ENCODE measurements around the gene DTX1. TPM values are rescaled to one million over a fixed set of nuclear protein-coding genes. Genes with fewer than 3 reads are reported as not detected.

The DTX1 gene
- polyA plus RNA-seq, 1 donor (not counting 4 experiments of a cell fraction or from before 2014, with no cell fraction given) = not detected

DNA sequence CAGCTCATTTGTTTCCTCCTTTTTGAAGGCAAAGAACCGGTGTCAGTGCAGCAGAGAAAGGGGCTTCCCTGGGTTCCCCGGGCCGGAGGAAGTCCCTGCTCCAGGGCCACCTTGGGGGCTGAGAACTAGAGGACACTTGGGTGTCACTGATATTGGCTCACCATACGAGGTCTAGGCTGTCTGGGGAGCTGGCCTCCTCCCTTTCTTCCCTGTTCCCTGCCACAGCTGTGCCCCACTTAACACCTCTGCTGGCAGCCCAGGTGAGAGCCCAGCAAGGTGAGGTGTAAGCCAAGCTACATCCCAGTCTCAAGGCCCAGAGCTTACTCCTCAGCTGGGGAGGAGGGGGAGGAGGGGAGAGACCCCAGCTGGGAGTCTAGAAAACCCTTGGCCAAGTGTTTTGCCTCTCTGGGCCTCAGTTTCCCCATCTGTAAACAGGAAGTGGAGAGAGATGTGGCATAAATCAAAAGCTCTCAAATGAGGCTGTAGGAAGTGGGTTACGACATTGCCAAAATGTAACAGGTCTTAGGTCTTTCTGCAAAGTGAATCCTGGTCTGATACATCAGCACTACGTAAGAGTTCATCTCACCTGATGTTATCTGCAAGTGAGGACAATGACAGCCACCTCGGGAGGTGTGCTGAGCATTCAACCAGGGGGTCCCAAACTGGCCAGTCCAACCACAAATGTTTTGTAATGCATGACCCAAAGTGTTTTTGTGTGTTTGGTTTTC is 53.5 kb downstream of the DTX1 start:
- H4K20me1 ChIP-seq (ENCODE audit: control insufficient read depth, extremely low read depth, insufficient read depth, low read length) = no peaks in the 10 kb centered on the region
- H3K27me3 ChIP-seq (ENCODE audit: control insufficient read depth, extremely low read depth, insufficient read depth, low read length) = peaks cover 17% of the 10 kb centered on the region
- no peaks in the 10 kb centered on the region for H3K9me1 ChIP-seq (ENCODE audit: control insufficient read depth, extremely low read depth, insufficient read depth, low read length)
- H3K4me3 ChIP-seq (ENCODE audit: control insufficient read depth in 2 of 3, extremely low read depth in 1 of 3, insufficient read depth in 2 of 3, low read depth in 1 of 3, low read length in 3 of 3) = no peak overlapping the region
- DNase-seq (ENCODE audit: low read depth, low spot score) (no peak), FAIRE-seq (no peak)
- H3K4me1 ChIP-seq (ENCODE audit: control insufficient read depth, extremely low read depth, insufficient read depth, low read length) = no peaks in the 10 kb centered on the region
- H3K4me2 ChIP-seq (ENCODE audit: control insufficient read depth, extremely low read depth, insufficient read depth, low read depth, low read length) = no peak overlapping the region
- no peak overlapping the region for H3K9ac ChIP-seq (ENCODE audit: control insufficient read depth, extremely low read depth, insufficient read depth, low read length)
- no peaks in the 10 kb centered on the region for H3K9me3 ChIP-seq (ENCODE audit: control insufficient read depth, low read depth, low read length)
- TF ChIP-seq EZH2 (IDR thresholded peaks at IDR 0.05; ENCODE audit: low read length) = no peak
- TF ChIP-seq, protein P1, sequence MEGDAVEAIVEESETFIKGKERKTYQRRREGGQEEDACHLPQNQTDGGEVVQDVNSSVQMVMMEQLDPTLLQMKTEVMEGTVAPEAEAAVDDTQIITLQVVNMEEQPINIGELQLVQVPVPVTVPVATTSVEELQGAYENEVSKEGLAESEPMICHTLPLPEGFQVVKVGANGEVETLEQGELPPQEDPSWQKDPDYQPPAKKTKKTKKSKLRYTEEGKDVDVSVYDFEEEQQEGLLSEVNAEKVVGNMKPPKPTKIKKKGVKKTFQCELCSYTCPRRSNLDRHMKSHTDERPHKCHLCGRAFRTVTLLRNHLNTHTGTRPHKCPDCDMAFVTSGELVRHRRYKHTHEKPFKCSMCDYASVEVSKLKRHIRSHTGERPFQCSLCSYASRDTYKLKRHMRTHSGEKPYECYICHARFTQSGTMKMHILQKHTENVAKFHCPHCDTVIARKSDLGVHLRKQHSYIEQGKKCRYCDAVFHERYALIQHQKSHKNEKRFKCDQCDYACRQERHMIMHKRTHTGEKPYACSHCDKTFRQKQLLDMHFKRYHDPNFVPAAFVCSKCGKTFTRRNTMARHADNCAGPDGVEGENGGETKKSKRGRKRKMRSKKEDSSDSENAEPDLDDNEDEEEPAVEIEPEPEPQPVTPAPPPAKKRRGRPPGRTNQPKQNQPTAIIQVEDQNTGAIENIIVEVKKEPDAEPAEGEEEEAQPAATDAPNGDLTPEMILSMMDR (optimal IDR thresholded peaks at IDR 0.05 in 1 of 3, IDR thresholded peaks at IDR 0.05 in 1 of 3, conservative IDR thresholded peaks at IDR 0.05 in 1 of 3; ENCODE audit: extremely low read depth in 1 of 3, insufficient read depth in 2 of 3, low read length in 3 of 3) = no peak
- no peak overlapping the region for H2AFZ ChIP-seq (ENCODE audit: control insufficient read depth, low read length)
- H3K36me3 ChIP-seq (ENCODE audit: control insufficient read depth in 2 of 2, extremely low read depth in 1 of 2, insufficient read depth in 2 of 2, low read length in 2 of 2) = no peaks in the 10 kb centered on the region
- dilution Hi-C loops (cut with MboI; ENCODE audit: extremely low pct_ligation_motif_present, low sequenced_read_pairs) = no loop called here
- no peaks in the 10 kb centered on the region for H3K79me2 ChIP-seq (ENCODE audit: control insufficient read depth, insufficient read depth, low read length)
- H3K27ac ChIP-seq (ENCODE audit: control insufficient read depth, insufficient read depth, low read length) = no peak overlapping the region

DNA sequence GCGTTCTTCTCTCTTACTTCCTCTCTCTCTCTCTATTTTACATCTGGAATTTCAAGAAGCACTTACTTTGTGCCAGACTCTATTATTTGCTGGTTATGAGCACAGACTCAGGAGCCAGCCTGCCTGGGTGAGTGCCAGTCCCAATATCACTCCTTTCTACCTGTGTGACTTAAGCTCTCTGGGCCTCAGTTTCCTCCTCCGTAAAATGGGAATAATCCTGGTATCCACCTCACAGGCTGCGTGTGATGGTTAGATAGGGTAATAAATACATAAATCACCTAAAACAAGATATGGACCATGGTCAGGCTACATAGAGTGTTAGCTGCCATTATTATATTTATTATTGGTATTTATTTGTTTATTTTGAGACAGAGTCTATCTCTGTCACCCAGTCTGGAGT is 54.7 kb downstream of the DTX1 start:
- Histone ChIP-seq H3K79me2 (ENCODE audit: control insufficient read depth, insufficient read depth, low read length) (no peaks in the 10 kb centered on the region), H3K9me3 (ENCODE audit: control insufficient read depth, low read depth, low read length) (no peaks in the 10 kb centered on the region), H3K4me1 (ENCODE audit: control insufficient read depth, extremely low read depth, insufficient read depth, low read length) (no peaks in the 10 kb centered on the region), H3K36me3 (ENCODE audit: control insufficient read depth in 2 of 2, extremely low read depth in 1 of 2, insufficient read depth in 2 of 2, low read length in 2 of 2) (no peaks in the 10 kb centered on the region), H3K4me3 (ENCODE audit: control insufficient read depth in 2 of 3, extremely low read depth in 1 of 3, insufficient read depth in 2 of 3, low read depth in 1 of 3, low read length in 3 of 3) (no peak overlapping the region), H2AFZ (ENCODE audit: control insufficient read depth, low read length) (no peak overlapping the region), H3K9me1 (ENCODE audit: control insufficient read depth, extremely low read depth, insufficient read depth, low read length) (no peaks in the 10 kb centered on the region), H3K4me2 (ENCODE audit: control insufficient read depth, extremely low read depth, insufficient read depth, low read depth, low read length) (no peak overlapping the region), H4K20me1 (ENCODE audit: control insufficient read depth, extremely low read depth, insufficient read depth, low read length) (no peaks in the 10 kb centered on the region), H3K9ac (ENCODE audit: control insufficient read depth, extremely low read depth, insufficient read depth, low read length) (no peak overlapping the region), H3K27me3 (ENCODE audit: control insufficient read depth, extremely low read depth, insufficient read depth, low read length) (peaks cover 17% of the 10 kb centered on the region), H3K27ac (ENCODE audit: control insufficient read depth, insufficient read depth, low read length) (no peak overlapping the region)
- DNase-seq (ENCODE audit: low read depth, low spot score) = no peak
- TF ChIP-seq EZH2 (IDR thresholded peaks at IDR 0.05; ENCODE audit: low read length) = no peak
- TF ChIP-seq, protein P1 (optimal IDR thresholded peaks at IDR 0.05 in 1 of 3, IDR thresholded peaks at IDR 0.05 in 1 of 3, conservative IDR thresholded peaks at IDR 0.05 in 1 of 3; ENCODE audit: extremely low read depth in 1 of 3, insufficient read depth in 2 of 3, low read length in 3 of 3) = no peak
- FAIRE-seq = no peak
- dilution Hi-C loops (cut with MboI; ENCODE audit: extremely low pct_ligation_motif_present, low sequenced_read_pairs) = no loop called here

Data from keratinocyte (primary cell).